Measurements from ENCODE around the gene KRT86.
"Not testable (repeated sequence)": the region's sequence is repeated elsewhere in the genome, so short reads cannot be mapped to it uniquely, and the experiment has no call there.

KRT86 gene

GRCh38 chr12:52336641-52337040 lies 62.2 kb downstream of the KRT86 start:
- Histone ChIP-seq H3K9me3 (ENCODE audit: control insufficient read depth, insufficient read depth, low read depth, low read length) (no peaks in the 10 kb centered on the region), H3K36me3 (ENCODE audit: control insufficient read depth, insufficient read depth, low read length) (no peaks in the 10 kb centered on the region)

GRCh38 chr12:52337054-52337453 lies 62.6 kb downstream of the KRT86 start:
- Histone ChIP-seq H3K4me3 (ENCODE audit: low read depth, low read length) (no peak overlapping the region), H3K9me3 (ENCODE audit: control insufficient read depth, insufficient read depth, low read depth, low read length) (no peaks in the 10 kb centered on the region), H3K36me3 (ENCODE audit: control insufficient read depth, insufficient read depth, low read length) (no peaks in the 10 kb centered on the region), H3K27me3 (ENCODE audit: control insufficient read depth, insufficient read depth, low read length) (no peaks in the 10 kb centered on the region), H3K27ac (ENCODE audit: low read depth, low read length) (no peak overlapping the region), H3K9ac (ENCODE audit: low read length) (no peak overlapping the region), H3K4me1 (ENCODE audit: control insufficient read depth, insufficient read depth, low read length) (no peaks in the 10 kb centered on the region)

More at GRCh38 chr12:52336641-52337040, 62.2 kb downstream of the KRT86 start:
- no peaks in the 10 kb centered on the region for H3K4me1 ChIP-seq (ENCODE audit: control insufficient read depth, insufficient read depth, low read length)
- H3K9ac ChIP-seq (ENCODE audit: low read length) = no peak overlapping the region
- no peaks in the 10 kb centered on the region for H3K27me3 ChIP-seq (ENCODE audit: control insufficient read depth, insufficient read depth, low read length)
- H3K4me3 ChIP-seq (ENCODE audit: low read depth, low read length) = no peak overlapping the region
- H3K27ac ChIP-seq (ENCODE audit: low read depth, low read length) = no peak overlapping the region

- H3K27ac ChIP-seq (ENCODE audit: low read depth, low read length) = no peak overlapping the region
- H3K36me3 ChIP-seq (ENCODE audit: control insufficient read depth, insufficient read depth, low read length) = no peaks in the 10 kb centered on the region
- H3K27me3 ChIP-seq (ENCODE audit: control insufficient read depth, insufficient read depth, low read length) = no peaks in the 10 kb centered on the region
- H3K4me3 ChIP-seq (ENCODE audit: low read depth, low read length) = no peak overlapping the region
- no peak overlapping the region for H3K9ac ChIP-seq (ENCODE audit: low read length)
- peaks cover 5% of the 10 kb centered on the region; the same call in 1 of the 2 replicates for H3K9me3 ChIP-seq (ENCODE audit: control insufficient read depth, insufficient read depth, low read depth, low read length)
- no peaks in the 10 kb centered on the region for H3K4me1 ChIP-seq (ENCODE audit: control insufficient read depth, insufficient read depth, low read length)
Observed at GRCh38 chr12:52338241-52338960, 64.0 kb downstream of the KRT86 start.

- Histone ChIP-seq H3K36me3 (ENCODE audit: control insufficient read depth, insufficient read depth, low read length) (no peaks in the 10 kb centered on the region), H3K27me3 (ENCODE audit: control insufficient read depth, insufficient read depth, low read length) (no peaks in the 10 kb centered on the region), H3K9ac (ENCODE audit: low read length) (no peak overlapping the region)
Observed at GRCh38 chr12:52341066-52341580, 66.7 kb downstream of the KRT86 start.

GRCh38 chr12:52342781-52343490 lies 68.5 kb downstream of the KRT86 start:
- no peaks in the 10 kb centered on the region for H3K36me3 ChIP-seq (ENCODE audit: control insufficient read depth, insufficient read depth, low read length)
- H3K4me3 ChIP-seq (ENCODE audit: low read depth, low read length) = no peak overlapping the region
- H3K9ac ChIP-seq (ENCODE audit: low read length) = no peak overlapping the region
- H3K27ac ChIP-seq (ENCODE audit: low read depth, low read length) = no peak overlapping the region
- H3K4me1 ChIP-seq (ENCODE audit: control insufficient read depth, insufficient read depth, low read length) = no peaks in the 10 kb centered on the region
- H3K9me3 ChIP-seq (ENCODE audit: control insufficient read depth, insufficient read depth, low read depth, low read length) = peaks cover 8% of the 10 kb centered on the region
- H3K27me3 ChIP-seq (ENCODE audit: control insufficient read depth, insufficient read depth, low read length) = no peaks in the 10 kb centered on the region

More at GRCh38 chr12:52341066-52341580, 66.7 kb downstream of the KRT86 start:
- no peak overlapping the region for H3K4me3 ChIP-seq (ENCODE audit: low read depth, low read length)
- H3K4me1 ChIP-seq (ENCODE audit: control insufficient read depth, insufficient read depth, low read length) = no peaks in the 10 kb centered on the region
- H3K9me3 ChIP-seq (ENCODE audit: control insufficient read depth, insufficient read depth, low read depth, low read length) = peaks cover 8% of the 10 kb centered on the region
- no peak overlapping the region for H3K27ac ChIP-seq (ENCODE audit: low read depth, low read length)

- H3K9me3 ChIP-seq (ENCODE audit: control insufficient read depth, insufficient read depth, low read depth, low read length) = peaks cover 8% of the 10 kb centered on the region
- no peaks in the 10 kb centered on the region for H3K27me3 ChIP-seq (ENCODE audit: control insufficient read depth, insufficient read depth, low read length)
- no peak overlapping the region for H3K4me3 ChIP-seq (ENCODE audit: low read depth, low read length)
- H3K9ac ChIP-seq (ENCODE audit: low read length) = no peak overlapping the region
- no peaks in the 10 kb centered on the region for H3K4me1 ChIP-seq (ENCODE audit: control insufficient read depth, insufficient read depth, low read length)
- H3K27ac ChIP-seq (ENCODE audit: low read depth, low read length) = no peak overlapping the region
- H3K36me3 ChIP-seq (ENCODE audit: control insufficient read depth, insufficient read depth, low read length) = no peaks in the 10 kb centered on the region
Observed at GRCh38 chr12:52343550-52343949, 69.1 kb downstream of the KRT86 start.

GRCh38 chr12:52344111-52344510 lies 69.7 kb downstream of the KRT86 start:
- Histone ChIP-seq H3K9ac (ENCODE audit: low read length) (no peak overlapping the region), H3K4me1 (ENCODE audit: control insufficient read depth, insufficient read depth, low read length) (no peaks in the 10 kb centered on the region), H3K9me3 (ENCODE audit: control insufficient read depth, insufficient read depth, low read depth, low read length) (peaks cover 8% of the 10 kb centered on the region), H3K36me3 (ENCODE audit: control insufficient read depth, insufficient read depth, low read length) (no peaks in the 10 kb centered on the region), H3K27me3 (ENCODE audit: control insufficient read depth, insufficient read depth, low read length) (no peaks in the 10 kb centered on the region), H3K4me3 (ENCODE audit: low read depth, low read length) (no peak overlapping the region), H3K27ac (ENCODE audit: low read depth, low read length) (no peak overlapping the region)

- not testable (repeated sequence) for H3K27ac ChIP-seq (ENCODE audit: low read depth, low read length); H3K4me1 ChIP-seq (ENCODE audit: control insufficient read depth, insufficient read depth, low read length); H3K4me3 ChIP-seq (ENCODE audit: low read depth, low read length); H3K27me3 ChIP-seq (ENCODE audit: control insufficient read depth, insufficient read depth, low read length); H3K9ac ChIP-seq (ENCODE audit: low read length); H3K9me3 ChIP-seq (ENCODE audit: control insufficient read depth, insufficient read depth, low read depth, low read length); H3K36me3 ChIP-seq (ENCODE audit: control insufficient read depth, insufficient read depth, low read length)
Observed at GRCh38 chr12:52345041-52345440, 70.6 kb downstream of the KRT86 start.

GRCh38 chr12:52346593-52346992 lies 72.1 kb downstream of the KRT86 start:
- Histone ChIP-seq H3K27ac (ENCODE audit: low read depth, low read length) (no peak overlapping the region), H3K4me3 (ENCODE audit: low read depth, low read length) (no peak overlapping the region), H3K4me1 (ENCODE audit: control insufficient read depth, insufficient read depth, low read length) (no peaks in the 10 kb centered on the region), H3K27me3 (ENCODE audit: control insufficient read depth, insufficient read depth, low read length) (no peaks in the 10 kb centered on the region), H3K36me3 (ENCODE audit: control insufficient read depth, insufficient read depth, low read length) (no peaks in the 10 kb centered on the region), H3K9me3 (ENCODE audit: control insufficient read depth, insufficient read depth, low read depth, low read length) (peaks cover 8% of the 10 kb centered on the region), H3K9ac (ENCODE audit: low read length) (no peak overlapping the region)

GRCh38 chr12:52347016-52347415 lies 72.6 kb downstream of the KRT86 start:
- no peaks in the 10 kb centered on the region for H3K36me3 ChIP-seq (ENCODE audit: control insufficient read depth, insufficient read depth, low read length)
- H3K4me1 ChIP-seq (ENCODE audit: control insufficient read depth, insufficient read depth, low read length) = no peaks in the 10 kb centered on the region

More at GRCh38 chr12:52347016-52347415, 72.6 kb downstream of the KRT86 start:
- Histone ChIP-seq H3K9ac (ENCODE audit: low read length) (no peak overlapping the region), H3K9me3 (ENCODE audit: control insufficient read depth, insufficient read depth, low read depth, low read length) (peaks cover 8% of the 10 kb centered on the region), H3K27ac (ENCODE audit: low read depth, low read length) (no peak overlapping the region), H3K27me3 (ENCODE audit: control insufficient read depth, insufficient read depth, low read length) (no peaks in the 10 kb centered on the region), H3K4me3 (ENCODE audit: low read depth, low read length) (no peak overlapping the region)
